ENCODE data around the gene FHIT. TPM values are rescaled to one million over a fixed set of nuclear protein-coding genes. Genes with fewer than 3 reads are reported as not detected.

Gene FHIT
- polyA plus RNA-seq, 1 donor, result 35.8 TPM

- peak; percentile 28 to 59 for DNase-seq
These were observed 937.2 kb downstream of the FHIT start for GRCh38 chr3:60313951-60314461.

GRCh38 chr3:60313231-60313798 lies 937.9 kb downstream of the FHIT start:
- no peaks in the 10 kb centered on the region for H3K36me3 ChIP-seq (ENCODE audit: control insufficient read depth, insufficient read depth, low read length)
- peak overlapping the region; percentile 13 for H3K27ac ChIP-seq (ENCODE audit: low read length)
- no peaks in the 10 kb centered on the region for H3K27me3 ChIP-seq (ENCODE audit: control insufficient read depth, insufficient read depth, low read length)
- no peak overlapping the region for H3K4me3 ChIP-seq (ENCODE audit: low read length)
- H3K9me3 ChIP-seq (ENCODE audit: control insufficient read depth, low read depth, low read length), result no peaks in the 10 kb centered on the region
- no peak for DNase-seq
- H3K4me1 ChIP-seq (ENCODE audit: control insufficient read depth, insufficient read depth, low read length), result peaks cover 12% of the 10 kb centered on the region
- WGBS (ENCODE audit: insufficient coverage, low lambda C conversion rate), result 72% methylated on average over 2 of the region's 4 CpGs

More at GRCh38 chr3:60313951-60314461, 937.2 kb downstream of the FHIT start:
- 22% methylated on average over 2 of the region's 6 CpGs for WGBS (ENCODE audit: insufficient coverage, low lambda C conversion rate)
- Histone ChIP-seq H3K4me3 (ENCODE audit: low read length) (no peak overlapping the region), H3K9me3 (ENCODE audit: control insufficient read depth, low read depth, low read length) (no peaks in the 10 kb centered on the region), H3K27me3 (ENCODE audit: control insufficient read depth, insufficient read depth, low read length) (no peaks in the 10 kb centered on the region), H3K27ac (ENCODE audit: low read length) (peak overlapping the region; percentile 41), H3K4me1 (ENCODE audit: control insufficient read depth, insufficient read depth, low read length) (peaks cover 12% of the 10 kb centered on the region), H3K36me3 (ENCODE audit: control insufficient read depth, insufficient read depth, low read length) (no peaks in the 10 kb centered on the region)

DNA sequence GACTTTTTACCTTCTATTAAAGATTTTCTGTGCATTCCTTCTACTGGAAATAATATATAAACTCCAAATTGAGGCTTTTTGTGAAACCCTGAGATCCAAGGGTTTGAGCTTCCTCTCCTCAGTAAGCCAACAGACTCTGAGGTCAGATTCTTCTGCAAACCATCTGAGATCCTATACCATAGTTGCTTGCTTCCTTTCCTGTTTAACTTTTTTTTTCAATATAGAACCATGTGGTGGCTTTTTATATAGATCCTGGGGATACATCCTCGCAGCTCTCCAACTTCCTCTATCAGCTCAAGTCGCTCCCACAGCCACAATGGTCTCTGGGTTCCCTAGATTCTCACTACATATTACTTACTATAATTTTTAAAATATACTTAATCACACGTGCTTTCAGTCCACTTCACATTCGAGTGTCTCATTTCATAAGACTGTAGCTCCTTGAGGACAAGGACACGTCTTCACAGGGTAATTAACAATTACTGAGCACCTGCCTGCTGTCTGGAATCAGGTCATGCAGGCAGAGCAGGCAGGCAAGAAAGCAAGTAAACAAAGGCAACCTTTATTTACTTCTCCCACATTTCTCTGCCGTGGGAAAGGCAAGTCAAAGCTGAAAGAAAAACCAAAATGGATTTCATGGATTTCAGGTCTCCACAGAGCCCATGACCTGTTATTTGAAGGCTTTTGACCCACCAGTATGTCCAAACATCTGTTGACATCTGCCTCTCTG lies 941.5 kb downstream of the FHIT start:
- Histone ChIP-seq H3K9me3 (ENCODE audit: control insufficient read depth, low read depth, low read length) (no peaks in the 10 kb centered on the region), H3K36me3 (ENCODE audit: control insufficient read depth, insufficient read depth, low read length) (no peaks in the 10 kb centered on the region), H3K4me1 (ENCODE audit: control insufficient read depth, insufficient read depth, low read length) (peaks cover 12% of the 10 kb centered on the region), H3K27me3 (ENCODE audit: control insufficient read depth, insufficient read depth, low read length) (no peaks in the 10 kb centered on the region), H3K27ac (ENCODE audit: low read length) (no peak overlapping the region), H3K4me3 (ENCODE audit: low read length) (no peak overlapping the region)
- WGBS (ENCODE audit: insufficient coverage, low lambda C conversion rate), result no CpG with 5 or more reads among the region's 6 CpGs
- no peak for DNase-seq

DNA sequence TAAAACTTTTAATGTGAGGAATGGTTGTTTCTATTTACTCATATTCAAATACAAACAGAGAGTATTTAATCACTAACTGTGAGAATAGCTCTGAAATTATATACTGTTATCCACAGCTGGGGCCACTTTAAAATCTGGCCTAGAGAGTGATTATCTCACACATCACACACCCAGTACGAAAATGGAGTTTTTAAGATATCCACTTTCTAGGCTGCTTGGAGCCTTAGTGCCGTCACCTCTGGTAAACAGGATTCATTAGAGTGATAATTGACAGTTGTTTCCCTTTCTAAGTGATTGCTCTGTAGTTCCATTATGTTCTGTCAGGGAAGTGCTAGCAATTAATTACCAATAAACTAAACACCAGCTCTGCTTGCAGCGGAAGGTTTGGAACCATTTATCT lies 942.4 kb downstream of the FHIT start:
- H3K27me3 ChIP-seq (ENCODE audit: control insufficient read depth, insufficient read depth, low read length), result no peaks in the 10 kb centered on the region
- H3K27ac ChIP-seq (ENCODE audit: low read length), result no peak overlapping the region
- no CpG with 5 or more reads among the region's 3 CpGs for WGBS (ENCODE audit: insufficient coverage, low lambda C conversion rate)
- no peaks in the 10 kb centered on the region for H3K36me3 ChIP-seq (ENCODE audit: control insufficient read depth, insufficient read depth, low read length)
- no peak for DNase-seq
- H3K4me3 ChIP-seq (ENCODE audit: low read length), result no peak overlapping the region
- no peaks in the 10 kb centered on the region for H3K9me3 ChIP-seq (ENCODE audit: control insufficient read depth, low read depth, low read length)
- peaks cover 9% of the 10 kb centered on the region for H3K4me1 ChIP-seq (ENCODE audit: control insufficient read depth, insufficient read depth, low read length)

GRCh38 chr3:60307562-60308199 lies 943.6 kb downstream of the FHIT start:
- DNase-seq, result no peak
- Histone ChIP-seq H3K9me3 (ENCODE audit: control insufficient read depth, low read depth, low read length) (no peaks in the 10 kb centered on the region), H3K4me1 (ENCODE audit: control insufficient read depth, insufficient read depth, low read length) (no peaks in the 10 kb centered on the region), H3K27me3 (ENCODE audit: control insufficient read depth, insufficient read depth, low read length) (no peaks in the 10 kb centered on the region), H3K27ac (ENCODE audit: low read length) (no peak overlapping the region), H3K4me3 (ENCODE audit: low read length) (no peak overlapping the region), H3K36me3 (ENCODE audit: control insufficient read depth, insufficient read depth, low read length) (no peaks in the 10 kb centered on the region)
- WGBS (ENCODE audit: insufficient coverage, low lambda C conversion rate), result no CpG with 5 or more reads among the region's 5 CpGs

DNA sequence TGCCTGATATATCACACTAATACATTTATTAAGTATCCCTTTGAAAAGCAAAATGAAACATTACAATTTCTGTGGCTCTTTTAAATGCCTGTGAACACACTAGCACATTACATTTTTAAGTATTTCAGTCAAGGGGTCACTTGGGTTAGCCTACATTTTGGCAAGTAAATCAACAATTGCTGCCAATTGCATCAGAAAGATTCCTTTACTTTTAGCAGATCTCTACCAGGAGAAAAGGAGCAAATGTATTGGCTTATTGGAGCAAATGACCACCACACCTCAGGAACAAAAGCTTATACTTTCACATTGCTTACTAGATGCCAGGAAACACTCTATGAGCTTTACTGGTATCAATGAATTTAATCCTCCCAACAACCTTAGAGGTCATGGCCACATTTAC lies 947.1 kb downstream of the FHIT start:
- DNase-seq, result no peak
- H3K27me3 ChIP-seq (ENCODE audit: control insufficient read depth, insufficient read depth, low read length), result no peaks in the 10 kb centered on the region
- H3K27ac ChIP-seq (ENCODE audit: low read length), result no peak overlapping the region
- H3K4me1 ChIP-seq (ENCODE audit: control insufficient read depth, insufficient read depth, low read length), result no peaks in the 10 kb centered on the region
- H3K36me3 ChIP-seq (ENCODE audit: control insufficient read depth, insufficient read depth, low read length), result no peaks in the 10 kb centered on the region
- H3K9me3 ChIP-seq (ENCODE audit: control insufficient read depth, low read depth, low read length), result no peaks in the 10 kb centered on the region
- H3K4me3 ChIP-seq (ENCODE audit: low read length), result no peak overlapping the region

DNA sequence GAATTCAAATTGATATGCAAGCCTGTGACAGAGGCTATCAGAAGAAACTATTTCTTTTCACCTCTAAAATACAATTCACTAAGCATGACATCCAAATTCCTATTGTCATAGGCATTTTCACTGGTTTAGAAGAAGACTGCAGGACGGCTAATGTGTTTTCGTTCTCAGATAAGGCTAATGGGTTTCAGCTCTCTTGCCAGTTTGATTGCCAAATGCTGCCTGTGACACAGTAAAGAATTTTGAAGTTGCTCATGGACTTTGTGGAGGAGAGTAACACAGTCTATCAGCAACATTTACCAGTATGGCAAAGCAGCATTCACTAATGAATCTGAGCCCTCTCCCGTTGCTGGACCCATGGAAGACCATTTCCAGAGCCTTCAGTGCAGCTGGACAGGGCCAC lies 948.1 kb downstream of the FHIT start:
- DNase-seq, result no peak
- H3K27me3 ChIP-seq (ENCODE audit: control insufficient read depth, insufficient read depth, low read length), result no peaks in the 10 kb centered on the region
- H3K9me3 ChIP-seq (ENCODE audit: control insufficient read depth, low read depth, low read length), result no peaks in the 10 kb centered on the region
- no peaks in the 10 kb centered on the region for H3K4me1 ChIP-seq (ENCODE audit: control insufficient read depth, insufficient read depth, low read length)
- H3K36me3 ChIP-seq (ENCODE audit: control insufficient read depth, insufficient read depth, low read length), result no peaks in the 10 kb centered on the region
- no peak overlapping the region for H3K4me3 ChIP-seq (ENCODE audit: low read length)
- no CpG with 5 or more reads among the region's 3 CpGs for WGBS (ENCODE audit: insufficient coverage, low lambda C conversion rate)
- no peak overlapping the region for H3K27ac ChIP-seq (ENCODE audit: low read length)

GRCh38 chr3:60301142-60301541 lies 950.1 kb downstream of the FHIT start:
- no peak overlapping the region for H3K4me3 ChIP-seq (ENCODE audit: low read length)
- H3K27ac ChIP-seq (ENCODE audit: low read length), result peak overlapping the region; percentile 49
- no peaks in the 10 kb centered on the region for H3K9me3 ChIP-seq (ENCODE audit: control insufficient read depth, low read depth, low read length)
- no peaks in the 10 kb centered on the region for H3K4me1 ChIP-seq (ENCODE audit: control insufficient read depth, insufficient read depth, low read length)
- H3K27me3 ChIP-seq (ENCODE audit: control insufficient read depth, insufficient read depth, low read length), result no peaks in the 10 kb centered on the region
- peak; percentile 37 to 60 for DNase-seq
- 20% methylated on average over 2 of the region's 2 CpGs for WGBS (ENCODE audit: insufficient coverage, low lambda C conversion rate)
- no peaks in the 10 kb centered on the region for H3K36me3 ChIP-seq (ENCODE audit: control insufficient read depth, insufficient read depth, low read length)

GRCh38 chr3:60298141-60298540 lies 953.1 kb downstream of the FHIT start:
- Histone ChIP-seq H3K4me1 (ENCODE audit: control insufficient read depth, insufficient read depth, low read length) (no peaks in the 10 kb centered on the region), H3K9me3 (ENCODE audit: control insufficient read depth, low read depth, low read length) (no peaks in the 10 kb centered on the region), H3K27ac (ENCODE audit: low read length) (no peak overlapping the region), H3K4me3 (ENCODE audit: low read length) (no peak overlapping the region), H3K36me3 (ENCODE audit: control insufficient read depth, insufficient read depth, low read length) (no peaks in the 10 kb centered on the region), H3K27me3 (ENCODE audit: control insufficient read depth, insufficient read depth, low read length) (no peaks in the 10 kb centered on the region)
- DNase-seq, result no peak
- WGBS (ENCODE audit: insufficient coverage, low lambda C conversion rate), result 62% methylated on average over 2 of the region's 3 CpGs

DNA sequence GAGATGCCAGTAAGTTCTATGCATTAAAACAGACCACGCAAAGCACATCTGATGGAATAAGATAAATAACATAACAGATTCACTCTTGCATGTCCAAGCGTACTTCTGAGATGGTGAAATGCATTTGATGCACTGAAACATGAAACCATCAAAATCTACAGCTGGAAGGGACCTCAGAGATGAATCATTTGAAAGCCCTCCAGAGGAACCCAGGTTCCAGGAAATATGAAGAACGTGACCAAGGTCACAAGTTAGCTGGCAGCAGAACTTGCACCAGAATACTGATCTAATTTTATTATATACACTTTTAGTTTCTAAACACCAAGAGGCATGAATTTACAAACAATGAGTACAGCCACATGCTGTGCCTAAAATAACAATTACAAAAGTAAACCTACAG lies 957.1 kb downstream of the FHIT start:
- 100% methylated on average over 1 of the region's 3 CpGs for WGBS (ENCODE audit: insufficient coverage, low lambda C conversion rate)
- no peak overlapping the region for H3K27ac ChIP-seq (ENCODE audit: low read length)
- H3K4me3 ChIP-seq (ENCODE audit: low read length), result no peak overlapping the region
- no peaks in the 10 kb centered on the region for H3K36me3 ChIP-seq (ENCODE audit: control insufficient read depth, insufficient read depth, low read length)
- no peaks in the 10 kb centered on the region for H3K9me3 ChIP-seq (ENCODE audit: control insufficient read depth, low read depth, low read length)
- DNase-seq, result no peak
- no peaks in the 10 kb centered on the region for H3K4me1 ChIP-seq (ENCODE audit: control insufficient read depth, insufficient read depth, low read length)
- no peaks in the 10 kb centered on the region for H3K27me3 ChIP-seq (ENCODE audit: control insufficient read depth, insufficient read depth, low read length)

Data from large intestine (tissue), 3 donors.